Activated CD8-positive, alpha-beta T cell treated with anti-CD3 and anti-CD28 coated beads for 36 hours (primary cell): ENCODE data around the gene SLC5A11. TPM values are rescaled to one million over a fixed set of nuclear protein-coding genes. Genes with fewer than 3 reads are reported as not detected.

Source experiments
- ATAC-seq: fragments of 200-7000 bp; cut with Tn5 transposase; one replicate; pipeline ENCODE4 v1.10.0; 2021; ENCODE audit warnings: mild to moderate bottlenecking, moderate library complexity
- CTCF ChIA-PET: fragments of 350-600 bp; sonication (Branson Sonifier 250); formaldehyde crosslinking; loops from one replicate; lab custom pipeline; 2021; ENCODE audit warnings: antibody characterized with exemption; lab: Charles Lee
- POLR2A ChIA-PET: fragments of 350-600 bp; sonication (Branson Sonifier 250); formaldehyde crosslinking; loops from one replicate; lab custom pipeline; 2021; ENCODE audit warnings: antibody characterized with exemption; lab: Charles Lee
- DNase-seq: peaks from one replicate; pipeline ENCODE4 v3.0.0-alpha.2; 2020
- H3K27ac Mint-ChIP-seq: one replicate; pipeline ENCODE4 v1.8.0; 2021; ENCODE audit warnings: mild to moderate bottlenecking, mixed read lengths
- H3K27me3 Mint-ChIP-seq: one replicate; pipeline ENCODE4 v1.8.0; 2021; ENCODE audit warnings: mixed read lengths
- H3K36me3 Mint-ChIP-seq: one replicate; pipeline ENCODE4 v1.8.0; 2021; ENCODE audit warnings: low read depth, mixed read lengths
- H3K4me1 Mint-ChIP-seq: one replicate; pipeline ENCODE4 v1.8.0; 2021; ENCODE audit warnings: low read depth, mixed read lengths
- H3K4me3 Mint-ChIP-seq: one replicate; pipeline ENCODE4 v1.8.0; 2021; ENCODE audit warnings: mild to moderate bottlenecking, moderate library complexity, mixed read lengths
- H3K9me3 Mint-ChIP-seq: one replicate; pipeline ENCODE4 v1.8.0; 2021; ENCODE audit warnings: mixed read lengths
- intact Hi-C: fragments of 100-400 bp; cut with micrococcal nuclease; formaldehyde crosslinking; loops from one replicate; pipeline ENCODE4 v1.10.0; 2022
- total RNA-seq, 2 experiments: library from RNA; stranded (reverse); gene quantifications; one replicate each; pipeline ENCODE4 v1.2.3, GENCODE V29; 2021
- TF ChIP-seq, protein P1 (sequence below): fragments of 200-600 bp; IDR thresholded peaks from one replicate; pipeline ENCODE4 v1.8.0; 2022; ENCODE audit warnings: antibody characterized with exemption, mild to moderate bottlenecking

SLC5A11 gene
- total RNA-seq, 2 experiments from 2014 or later, result 0.18 to 0.78 TPM

DNA sequence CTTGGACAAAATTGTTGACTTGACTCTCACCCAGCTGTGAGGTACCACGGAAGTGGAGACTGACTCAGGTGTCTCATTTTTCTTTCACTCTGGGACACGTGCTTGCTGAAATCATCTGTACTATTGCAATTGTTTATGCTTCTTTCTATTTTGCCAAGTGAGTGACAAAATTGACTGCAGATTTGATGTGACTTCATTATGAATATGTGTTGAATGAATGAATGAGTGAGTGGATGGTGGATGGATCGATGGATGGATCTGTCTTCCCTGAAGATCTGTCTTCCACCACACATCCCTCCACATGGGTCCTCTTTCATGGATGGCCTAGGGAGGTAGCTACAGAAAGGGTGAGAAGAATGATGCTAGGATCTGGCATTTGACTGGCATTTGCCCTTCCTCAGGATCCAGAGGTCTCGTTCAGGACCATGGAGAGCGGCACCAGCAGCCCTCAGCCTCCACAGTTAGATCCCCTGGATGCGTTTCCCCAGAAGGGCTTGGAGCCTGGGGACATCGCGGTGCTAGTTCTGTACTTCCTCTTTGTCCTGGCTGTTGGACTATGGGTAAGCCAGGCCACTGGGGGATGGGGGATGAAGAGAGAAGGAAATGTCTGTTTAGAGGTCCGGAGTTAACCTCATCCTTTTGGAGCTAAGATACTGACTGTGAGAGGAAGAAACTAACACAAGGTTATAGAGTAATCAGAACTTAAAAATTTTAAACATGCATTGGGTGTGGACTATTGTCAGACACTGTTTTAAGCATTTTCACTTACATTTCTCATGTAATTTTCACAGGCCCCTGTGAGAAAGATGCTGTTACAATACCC, 12.7 kb downstream of the SLC5A11 start:
- Mint-ChIP-seq H3K27me3 (peaks cover 2% of the 10 kb centered on the region), H3K9me3 (peaks cover 2% of the 10 kb centered on the region), H3K36me3 (no peaks in the 10 kb centered on the region), H3K4me1 (no peaks in the 10 kb centered on the region), H3K4me3 (no peak overlapping the region), H3K27ac (no peak overlapping the region)
- ATAC-seq, result no peak
- intact Hi-C loops, result no loop called here
- TF ChIP-seq, protein P1, sequence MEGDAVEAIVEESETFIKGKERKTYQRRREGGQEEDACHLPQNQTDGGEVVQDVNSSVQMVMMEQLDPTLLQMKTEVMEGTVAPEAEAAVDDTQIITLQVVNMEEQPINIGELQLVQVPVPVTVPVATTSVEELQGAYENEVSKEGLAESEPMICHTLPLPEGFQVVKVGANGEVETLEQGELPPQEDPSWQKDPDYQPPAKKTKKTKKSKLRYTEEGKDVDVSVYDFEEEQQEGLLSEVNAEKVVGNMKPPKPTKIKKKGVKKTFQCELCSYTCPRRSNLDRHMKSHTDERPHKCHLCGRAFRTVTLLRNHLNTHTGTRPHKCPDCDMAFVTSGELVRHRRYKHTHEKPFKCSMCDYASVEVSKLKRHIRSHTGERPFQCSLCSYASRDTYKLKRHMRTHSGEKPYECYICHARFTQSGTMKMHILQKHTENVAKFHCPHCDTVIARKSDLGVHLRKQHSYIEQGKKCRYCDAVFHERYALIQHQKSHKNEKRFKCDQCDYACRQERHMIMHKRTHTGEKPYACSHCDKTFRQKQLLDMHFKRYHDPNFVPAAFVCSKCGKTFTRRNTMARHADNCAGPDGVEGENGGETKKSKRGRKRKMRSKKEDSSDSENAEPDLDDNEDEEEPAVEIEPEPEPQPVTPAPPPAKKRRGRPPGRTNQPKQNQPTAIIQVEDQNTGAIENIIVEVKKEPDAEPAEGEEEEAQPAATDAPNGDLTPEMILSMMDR, result no peak
- ChIA-PET POLR2A (no interaction called here), CTCF (no interaction called here)
- peak; percentile 67 for DNase-seq

DNA sequence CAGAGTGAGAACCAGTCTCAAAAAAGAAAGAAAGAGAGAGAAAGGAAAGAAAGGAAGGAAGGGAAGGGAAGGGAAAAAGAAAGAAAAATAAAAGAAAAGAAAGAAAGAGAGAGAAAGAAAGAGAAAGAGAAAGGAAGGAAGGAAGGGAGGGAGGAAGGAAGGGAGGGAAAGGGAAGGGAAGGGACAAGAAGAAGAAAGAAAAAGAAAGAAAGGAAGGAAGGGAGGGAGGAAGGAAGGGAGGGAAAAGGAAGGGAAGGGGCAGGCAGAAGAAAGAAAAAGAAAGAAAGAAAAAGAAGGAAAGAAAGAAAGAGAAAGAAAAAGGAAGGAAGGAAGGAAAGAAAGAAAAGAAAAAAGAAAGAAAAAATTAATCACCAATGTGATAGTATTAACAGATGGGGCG, 15.7 kb downstream of the SLC5A11 start:
- Mint-ChIP-seq H3K4me1 (no peaks in the 10 kb centered on the region), H3K9me3 (peaks cover 9% of the 10 kb centered on the region), H3K36me3 (no peaks in the 10 kb centered on the region), H3K27me3 (peaks cover 2% of the 10 kb centered on the region), H3K4me3 (no peak overlapping the region), H3K27ac (no peak overlapping the region)
- CTCF ChIA-PET, result no interaction called here
- POLR2A ChIA-PET, result no interaction called here
- DNase-seq (no peak), ATAC-seq (no peak)
- intact Hi-C loops, result no loop called here
- TF ChIP-seq, protein P1, result no peak

DNA sequence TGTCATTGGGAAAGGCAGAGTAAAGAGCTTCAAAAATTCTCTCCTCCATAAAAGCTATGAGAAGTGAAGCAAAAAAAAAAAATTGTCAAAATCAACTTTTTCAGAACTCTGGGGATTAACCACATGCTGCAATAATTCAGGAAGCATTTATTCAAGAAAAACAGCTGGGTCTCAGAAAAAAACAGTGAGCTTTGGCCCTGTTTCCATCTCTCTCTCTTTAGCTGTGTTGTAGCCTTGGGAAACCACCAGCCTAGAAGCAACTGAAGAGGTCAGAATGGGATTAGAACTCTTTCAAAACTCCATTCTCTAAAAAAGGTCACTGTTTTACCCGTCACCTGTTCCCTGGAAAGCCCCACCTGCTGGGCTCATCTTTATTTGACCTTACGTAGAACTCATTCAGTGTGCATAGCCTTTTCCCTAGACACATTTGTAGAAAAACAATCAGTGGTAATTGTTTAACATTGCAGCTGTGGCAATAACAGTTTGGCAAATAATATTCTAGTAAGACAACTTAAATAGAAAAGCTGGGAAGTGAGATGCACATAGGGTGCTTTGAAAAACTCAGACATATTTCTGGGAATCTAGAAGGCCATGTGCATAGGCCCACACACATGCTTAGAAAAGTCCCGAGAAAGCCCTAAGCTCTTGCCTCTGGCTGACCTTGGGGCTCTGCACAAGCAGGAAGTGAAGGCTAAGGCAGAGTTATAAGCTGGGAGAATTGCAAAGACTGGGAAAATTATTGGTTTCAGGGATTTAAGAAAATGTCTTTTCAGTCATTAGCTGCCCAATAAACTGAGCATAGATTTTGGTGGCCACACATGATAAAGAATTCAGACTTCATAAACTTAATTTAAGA, 18.0 kb downstream of the SLC5A11 start:
- Mint-ChIP-seq H3K9me3 (peaks cover 9% of the 10 kb centered on the region), H3K27me3 (no peaks in the 10 kb centered on the region), H3K36me3 (no peaks in the 10 kb centered on the region), H3K4me3 (no peak overlapping the region), H3K4me1 (no peaks in the 10 kb centered on the region), H3K27ac (no peak overlapping the region)
- DNase-seq, result no peak
- TF ChIP-seq, protein P1, result no peak
- CTCF ChIA-PET, result interaction anchor here (0.8 kb wide), 1 partner anchor 11 kb away, joined by 3 read pairs; no protein-coding TSS in a partner anchor
- intact Hi-C loops, result no loop called here
- ATAC-seq, result no peak
- POLR2A ChIA-PET, result interaction anchor here (0.7 kb wide), 1 partner anchor 91 kb away, joined by 3 read pairs; no protein-coding TSS in a partner anchor

DNA sequence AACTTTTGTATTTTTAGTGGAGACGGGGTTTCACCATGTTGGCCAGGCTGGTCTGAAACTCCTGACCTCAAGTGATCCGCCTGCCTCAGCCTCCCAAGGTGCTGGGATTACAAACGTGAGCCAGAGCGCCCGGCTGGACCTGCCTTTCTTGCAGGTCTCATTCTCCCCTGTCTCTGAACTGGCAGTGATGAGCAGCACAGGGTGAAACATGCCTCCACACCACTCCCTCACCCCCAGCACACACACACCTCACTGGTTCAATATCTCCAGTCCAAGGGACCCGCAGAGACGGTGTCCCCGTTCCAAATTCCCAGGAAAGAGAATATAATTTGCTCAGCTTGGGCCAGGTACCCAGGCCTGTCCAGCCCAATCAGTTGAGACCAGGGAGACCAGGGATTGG, 23.3 kb downstream of the SLC5A11 start:
- TF ChIP-seq, protein P1, result no peak
- Mint-ChIP-seq H3K4me3 (no peak overlapping the region), H3K27ac (no peak overlapping the region), H3K36me3 (no peaks in the 10 kb centered on the region), H3K9me3 (peaks cover 2% of the 10 kb centered on the region), H3K4me1 (no peaks in the 10 kb centered on the region), H3K27me3 (no peaks in the 10 kb centered on the region)
- ChIA-PET CTCF (no interaction called here), POLR2A (no interaction called here)
- no peak for DNase-seq
- intact Hi-C loops, result no loop called here
- no peak for ATAC-seq

DNA sequence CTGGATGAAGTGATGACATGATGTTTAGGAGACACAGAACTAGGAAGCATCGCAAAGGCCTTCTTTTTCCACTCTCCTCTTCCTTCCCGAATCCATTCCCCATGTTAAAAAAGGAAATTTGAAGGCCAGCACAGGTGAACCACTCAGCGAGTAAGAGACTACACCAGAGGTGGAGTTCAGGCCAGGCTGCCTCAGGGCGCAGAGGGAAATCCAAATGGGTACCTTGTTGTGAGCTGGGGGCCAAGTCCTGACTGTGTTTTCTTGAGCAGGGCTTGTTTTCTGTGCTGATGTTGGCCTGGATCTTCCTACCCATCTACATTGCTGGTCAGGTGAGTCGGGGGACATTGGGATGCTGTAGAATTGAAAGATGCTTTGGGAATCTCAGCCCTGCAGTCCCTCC, 26.1 kb downstream of the SLC5A11 start:
- TF ChIP-seq, protein P1, result no peak
- H3K27ac Mint-ChIP-seq, result no peak overlapping the region
- DNase-seq (no peak), ATAC-seq (no peak)
- no peaks in the 10 kb centered on the region for H3K27me3 Mint-ChIP-seq
- H3K36me3 Mint-ChIP-seq, result no peaks in the 10 kb centered on the region
- intact Hi-C loops, result no loop called here
- ChIA-PET POLR2A (interaction anchor here (0.7 kb wide), 1 partner anchor 44 kb away, joined by 4 read pairs; no protein-coding TSS in a partner anchor), CTCF (no interaction called here)
- H3K4me1 Mint-ChIP-seq, result no peaks in the 10 kb centered on the region
- no peak overlapping the region for H3K4me3 Mint-ChIP-seq
- H3K9me3 Mint-ChIP-seq, result no peaks in the 10 kb centered on the region
